ENCODE measurements around the gene ATP11A. TPM values are rescaled to one million over a fixed set of nuclear protein-coding genes. Genes with fewer than 3 reads are reported as not detected.

The ATP11A gene
- total RNA-seq, 1 experiment from 2014 or later = 8.7 TPM

GRCh38 chr13:112792511-112792910 lies 102.7 kb downstream of the ATP11A start:
- H3K27me3 ChIP-seq (ENCODE audit: low read length) = no peaks in the 10 kb centered on the region
- CTCF ChIA-PET = no interaction called here
- H4K20me1 ChIP-seq (ENCODE audit: low read length) = no peaks in the 10 kb centered on the region
- no peaks in the 10 kb centered on the region for H3K9me3 ChIP-seq (ENCODE audit: low read length)
- H3K4me2 ChIP-seq (ENCODE audit: low read length) = no peak overlapping the region
- TF ChIP-seq CTCF (conservative IDR thresholded peaks at IDR 0.05; ENCODE audit: low read depth, low read length) = no peak
- no peak for TF ChIP-seq EZH2 (IDR thresholded peaks at IDR 0.05; ENCODE audit: low read length, unreplicated experiment)
- no peak for TF ChIP-seq EZH2phosphoT487 (IDR thresholded peaks at IDR 0.05; ENCODE audit: borderline replicate concordance, low read length)
- H3K79me2 ChIP-seq (ENCODE audit: low read length) = no peaks in the 10 kb centered on the region
- no TSS peak for BruUV-seq (replicated peaks)
- H3K27ac ChIP-seq (ENCODE audit: low read length) = no peak overlapping the region
- H3K9ac ChIP-seq (ENCODE audit: low read length) = no peak overlapping the region
- H3F3A ChIP-seq (ENCODE audit: low read length, unreplicated experiment) = no peaks in the 10 kb centered on the region
- POLR2A ChIA-PET (ENCODE audit: unreplicated experiment) = no interaction called here
- intact Hi-C loops (cut with micrococcal nuclease) = no loop called here
- no peaks in the 10 kb centered on the region for H3K4me1 ChIP-seq (ENCODE audit: insufficient read depth, low read length)
- no peak overlapping the region for H3K4me3 ChIP-seq (ENCODE audit: low read length)
- no peaks in the 10 kb centered on the region for H3K9me2 ChIP-seq (replicated peaks; ENCODE audit: low read length)
- no peak for ATAC-seq
- H2AFZ ChIP-seq (ENCODE audit: low read length) = no peak overlapping the region
- DNase-seq = no peak
- no peaks in the 10 kb centered on the region for H3K36me3 ChIP-seq (ENCODE audit: low read depth, low read length)

DNA sequence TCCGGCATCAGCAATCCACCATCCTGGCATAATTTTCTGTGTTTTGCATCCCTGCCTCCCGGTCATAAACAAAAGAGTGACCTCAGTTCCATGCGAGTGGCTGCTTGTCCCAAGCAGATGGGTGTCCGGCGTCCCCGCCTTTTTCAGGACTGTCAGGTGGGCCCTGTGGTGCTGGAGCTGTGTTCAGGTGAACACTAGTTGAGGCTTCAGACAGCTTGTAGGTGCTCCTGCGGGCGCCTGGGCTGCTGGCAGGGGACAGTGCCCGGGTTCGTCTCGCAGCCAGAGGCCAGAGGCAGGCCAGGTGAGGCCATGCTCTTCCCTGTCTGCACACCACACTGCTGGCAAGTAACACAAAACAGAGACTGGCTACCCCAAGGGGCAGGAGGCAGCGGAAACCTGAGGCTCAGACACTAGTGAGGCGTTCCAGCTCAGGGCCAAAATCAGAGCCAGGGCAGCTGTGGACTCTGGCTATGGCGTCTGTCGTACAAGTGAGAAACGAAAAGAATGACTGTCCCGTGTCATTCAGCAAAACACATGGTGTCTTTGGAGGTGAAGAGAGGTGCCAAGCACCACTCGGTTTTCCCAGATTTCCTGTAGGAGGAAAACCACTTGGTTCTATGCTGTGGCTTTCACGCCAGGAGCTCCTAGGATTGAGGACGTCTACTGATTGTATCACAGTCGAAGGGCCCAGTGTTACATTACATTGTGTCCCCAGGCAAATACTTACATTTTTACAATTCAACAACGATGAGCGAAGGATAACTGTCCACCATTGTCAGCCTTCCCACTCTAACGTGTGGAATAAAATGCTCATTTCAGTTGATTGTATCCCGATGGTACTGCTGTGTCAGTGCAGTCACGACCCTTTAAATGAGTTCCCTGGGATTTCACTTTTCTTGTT lies 104.0 kb downstream of the ATP11A start:
- Histone ChIP-seq H3K4me2 (ENCODE audit: low read length) (no peak overlapping the region), H3K9me2 (replicated peaks; ENCODE audit: low read length) (no peaks in the 10 kb centered on the region), H3K9me3 (ENCODE audit: low read length) (no peaks in the 10 kb centered on the region), H3K9ac (ENCODE audit: low read length) (no peak overlapping the region), H3K4me1 (ENCODE audit: insufficient read depth, low read length) (no peaks in the 10 kb centered on the region), H3K79me2 (ENCODE audit: low read length) (no peaks in the 10 kb centered on the region), H3K27ac (ENCODE audit: low read length) (no peak overlapping the region), H3F3A (ENCODE audit: low read length, unreplicated experiment) (no peaks in the 10 kb centered on the region), H2AFZ (ENCODE audit: low read length) (no peak overlapping the region), H3K27me3 (ENCODE audit: low read length) (no peaks in the 10 kb centered on the region), H4K20me1 (ENCODE audit: low read length) (no peaks in the 10 kb centered on the region), H3K4me3 (ENCODE audit: low read length) (no peak overlapping the region), H3K36me3 (ENCODE audit: low read depth, low read length) (no peaks in the 10 kb centered on the region)
- BruUV-seq (replicated peaks) = no TSS peak
- intact Hi-C loops (cut with micrococcal nuclease) = no loop called here
- CTCF ChIA-PET = no interaction called here
- POLR2A ChIA-PET (ENCODE audit: unreplicated experiment) = no interaction called here
- DNase-seq = no peak
- ATAC-seq = no peak
- TF ChIP-seq EZH2 (IDR thresholded peaks at IDR 0.05; ENCODE audit: low read length, unreplicated experiment) = no peak

GRCh38 chr13:112795277-112795676 lies 105.4 kb downstream of the ATP11A start:
- Histone ChIP-seq H3K4me2 (ENCODE audit: low read length) (no peak overlapping the region), H3K27ac (ENCODE audit: low read length) (no peak overlapping the region), H2AFZ (ENCODE audit: low read length) (no peak overlapping the region), H3K9me3 (ENCODE audit: low read length) (no peaks in the 10 kb centered on the region), H3K79me2 (ENCODE audit: low read length) (no peaks in the 10 kb centered on the region), H3K36me3 (ENCODE audit: low read depth, low read length) (no peaks in the 10 kb centered on the region), H4K20me1 (ENCODE audit: low read length) (no peaks in the 10 kb centered on the region), H3K9me2 (replicated peaks; ENCODE audit: low read length) (no peaks in the 10 kb centered on the region), H3K9ac (ENCODE audit: low read length) (no peak overlapping the region), H3F3A (ENCODE audit: low read length, unreplicated experiment) (no peaks in the 10 kb centered on the region), H3K4me3 (ENCODE audit: low read length) (no peak overlapping the region), H3K4me1 (ENCODE audit: insufficient read depth, low read length) (no peaks in the 10 kb centered on the region), H3K27me3 (ENCODE audit: low read length) (no peaks in the 10 kb centered on the region)
- no peak for TF ChIP-seq CTCF (conservative IDR thresholded peaks at IDR 0.05; ENCODE audit: low read depth, low read length)
- TF ChIP-seq EZH2 (IDR thresholded peaks at IDR 0.05; ENCODE audit: low read length, unreplicated experiment) = no peak
- no peak for TF ChIP-seq EZH2phosphoT487 (IDR thresholded peaks at IDR 0.05; ENCODE audit: borderline replicate concordance, low read length)
- ChIA-PET CTCF (no interaction called here), POLR2A (ENCODE audit: unreplicated experiment) (no interaction called here)
- intact Hi-C loops (cut with micrococcal nuclease) = no loop called here
- DNase-seq = no peak
- no peak for ATAC-seq
- BruUV-seq (replicated peaks) = no TSS peak
